HG02840 (cell line): Measurements from ENCODE around the gene MMD2.

Source experiments
- ATAC-seq: cut with Tn5 transposase; IDR thresholded peaks from one replicate; pipeline ENCODE4 v1.9.1; 2021; ENCODE audit warnings: mild to moderate bottlenecking, moderate library complexity, moderate number of reproducible peaks; ENCODE audit not compliant: unreplicated experiment, low FRiP score

Gene MMD2

GRCh38 chr7:4873071-4873944 lies 85.7 kb downstream of the MMD2 start:
- ATAC-seq = no peak

GRCh38 chr7:4871930-4872675 lies 86.9 kb downstream of the MMD2 start:
- ATAC-seq = no peak

- ATAC-seq = no peak
Observed at GRCh38 chr7:4871056-4871680, 87.8 kb downstream of the MMD2 start.

- ATAC-seq = no peak
Observed at GRCh38 chr7:4868493-4868892, 90.5 kb downstream of the MMD2 start.

- no peak for ATAC-seq
Observed at GRCh38 chr7:4866528-4867496, 92.2 kb downstream of the MMD2 start.

DNA sequence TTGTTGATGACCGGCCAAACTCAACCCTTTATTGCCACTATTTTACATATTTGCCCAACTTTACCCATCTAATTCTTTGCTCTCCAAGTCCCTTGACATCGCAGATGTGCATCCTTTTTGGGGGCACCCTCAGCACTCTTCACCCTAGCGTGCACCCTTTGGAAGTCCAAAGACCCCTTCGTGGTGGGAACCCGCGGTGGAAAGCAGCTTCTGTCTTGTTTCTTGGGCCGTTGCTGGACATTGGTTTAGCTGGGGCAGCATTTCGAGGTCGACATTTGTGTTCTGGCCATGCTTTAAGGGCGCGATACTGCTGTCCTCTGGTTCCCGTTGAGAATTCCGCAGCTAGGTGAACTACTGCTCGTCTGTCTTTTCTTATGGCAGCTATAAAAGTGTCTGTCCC lies 96.8 kb downstream of the MMD2 start:
- no peak for ATAC-seq

GRCh38 chr7:4861673-4862072 lies 97.3 kb downstream of the MMD2 start, which contains the start of gene PAPOLB:
PAPOLB (minus strand) TSS chr7:4862030; CDS start chr7:4861810, 220 bp downstream.
- no peak for ATAC-seq

- ATAC-seq = no peak
Observed at GRCh38 chr7:4861227-4861626, 97.8 kb downstream of the MMD2 start.

- ATAC-seq = no peak
Observed at GRCh38 chr7:4857189-4857588, 101.8 kb downstream of the MMD2 start.

- no peak for ATAC-seq
Observed at GRCh38 chr7:4856336-4857057, 102.5 kb downstream of the MMD2 start.
